DMS53 (cell line): ENCODE results near the gene PLXDC1.
"Not testable (repeated sequence)": the region's sequence is repeated elsewhere in the genome, so short reads cannot be mapped to it uniquely, and the experiment has no call there.

Experiments used
- DNase-seq: peaks from one replicate; lab custom pipeline; 2025; lab: John Stamatoyannopoulos, UW

The PLXDC1 gene

GRCh38 chr17:39181303-39181702 lies 29.9 kb upstream of the PLXDC1 start:
- no peak for DNase-seq

GRCh38 chr17:39178536-39178935 lies 27.1 kb upstream of the PLXDC1 start:
- DNase-seq: peak; percentile 54

- peak; percentile 14 for DNase-seq
These were observed 25.8 kb upstream of the PLXDC1 start for GRCh38 chr17:39177256-39177655.

GRCh38 chr17:39175695-39176093 lies 24.3 kb upstream of the PLXDC1 start:
- DNase-seq: no peak

GRCh38 chr17:39174920-39175694 lies 23.7 kb upstream of the PLXDC1 start:
- peak; percentile 76 for DNase-seq

GRCh38 chr17:39173526-39174274 lies 22.3 kb upstream of the PLXDC1 start:
- DNase-seq: no peak

GRCh38 chr17:39173080-39173479 lies 21.6 kb upstream of the PLXDC1 start:
- DNase-seq: no peak

- no peak for DNase-seq
These were observed 20.5 kb upstream of the PLXDC1 start for GRCh38 chr17:39171933-39172332.

GRCh38 chr17:39170558-39170957 lies 19.1 kb upstream of the PLXDC1 start:
- DNase-seq: no peak

GRCh38 chr17:39170109-39170508 lies 18.7 kb upstream of the PLXDC1 start:
- no peak for DNase-seq

- DNase-seq: no peak
These were observed 18.1 kb upstream of the PLXDC1 start for GRCh38 chr17:39169518-39169917.

- DNase-seq: no peak
These were observed 17.7 kb upstream of the PLXDC1 start for GRCh38 chr17:39169101-39169500.

GRCh38 chr17:39168503-39168902 lies 17.1 kb upstream of the PLXDC1 start:
- DNase-seq: not testable (repeated sequence)

- DNase-seq: no peak
These were observed 16.0 kb upstream of the PLXDC1 start for GRCh38 chr17:39167476-39167875.

GRCh38 chr17:39166437-39167335 lies 15.2 kb upstream of the PLXDC1 start:
- DNase-seq: no peak

GRCh38 chr17:39165841-39166349 lies 14.5 kb upstream of the PLXDC1 start, which contains the start of gene ARL5C:
TSS of gene ARL5C (minus strand) at chr17:39166161. CDS start at chr17:39165760, 401 bp downstream.
- DNase-seq: no peak

- no peak for DNase-seq
These were observed 13.9 kb upstream of the PLXDC1 start for GRCh38 chr17:39165178-39165840.

- peak; percentile 74 for DNase-seq
These were observed 13.3 kb upstream of the PLXDC1 start for GRCh38 chr17:39164675-39165143.

GRCh38 chr17:39161962-39162361 lies 10.5 kb upstream of the PLXDC1 start:
- DNase-seq: no peak

- no peak for DNase-seq
These were observed 7.2 kb upstream of the PLXDC1 start for GRCh38 chr17:39158623-39159022.

GRCh38 chr17:39156491-39156890 lies 5.1 kb upstream of the PLXDC1 start:
- no peak for DNase-seq
